NCI-H526 treated with DMSO at 0.1 percent for 48 hours (cell line): ENCODE results near the gene TRA2B.
A peak's percentile ranks its signal among the peaks of the same experiment; 100 is the strongest.

Experiments used
- DNase-seq: peaks from one replicate; lab custom pipeline; 2025; lab: John Stamatoyannopoulos, UW

TRA2B gene

GRCh38 chr3:185937689-185938374 is at the start of gene TRA2B:
Gene TRA2B, minus strand, starts transcription at chr3:185938014. Its CDS starts 154 bp downstream, at chr3:185937860.
- peak; percentile 97 for DNase-seq

GRCh38 chr3:185986198-185986777 is 48.5 kb upstream of the TRA2B start:
- DNase-seq = peak; percentile 5

- DNase-seq = no peak
These were observed 46.4 kb upstream of the TRA2B start for GRCh38 chr3:185984203-185984602.

- peak; percentile 22 for DNase-seq
These were observed 45.8 kb upstream of the TRA2B start for GRCh38 chr3:185983495-185984141.

GRCh38 chr3:185982632-185983031 is 44.8 kb upstream of the TRA2B start:
- DNase-seq = no peak

GRCh38 chr3:185981621-185982020 is 43.8 kb upstream of the TRA2B start:
- DNase-seq = no peak

- DNase-seq = no peak
These were observed 41.9 kb upstream of the TRA2B start for GRCh38 chr3:185979721-185980121.

- no peak for DNase-seq
These were observed 40.7 kb upstream of the TRA2B start for GRCh38 chr3:185978516-185978915.

- DNase-seq = no peak
These were observed 39.8 kb upstream of the TRA2B start for GRCh38 chr3:185977679-185978040.

GRCh38 chr3:185976977-185977678 is 39.3 kb upstream of the TRA2B start:
- DNase-seq = peak; percentile 26

GRCh38 chr3:185976100-185976499 is 38.3 kb upstream of the TRA2B start:
- DNase-seq = no peak

- DNase-seq = no peak
These were observed 33.8 kb upstream of the TRA2B start for GRCh38 chr3:185971579-185971978.

GRCh38 chr3:185968168-185968567 is 30.4 kb upstream of the TRA2B start:
- no peak for DNase-seq

- DNase-seq = no peak
These were observed 28.8 kb upstream of the TRA2B start for GRCh38 chr3:185966655-185967054.

GRCh38 chr3:185965496-185965895 is 27.7 kb upstream of the TRA2B start:
- no peak for DNase-seq

- DNase-seq = no peak
These were observed 23.9 kb upstream of the TRA2B start for GRCh38 chr3:185961675-185962232.

GRCh38 chr3:185960522-185961288 is 22.9 kb upstream of the TRA2B start:
- no peak for DNase-seq

GRCh38 chr3:185959609-185960521 is 22.1 kb upstream of the TRA2B start:
- DNase-seq = no peak

GRCh38 chr3:185958626-185959025 is 20.8 kb upstream of the TRA2B start:
- no peak for DNase-seq

GRCh38 chr3:185956244-185956643 is 18.4 kb upstream of the TRA2B start:
- DNase-seq = no peak

GRCh38 chr3:185954366-185954723 is 16.5 kb upstream of the TRA2B start:
- no peak for DNase-seq
